Inferior parietal cortex (tissue), 1 donor: Measurements from ENCODE around the gene EIF3D.

Experiments
- DNase-seq: peaks from one replicate; pipeline ENCODE4 v3.0.0-alpha.2; 2016; ENCODE audit errors: extremely low spot score

EIF3D gene, protein sequence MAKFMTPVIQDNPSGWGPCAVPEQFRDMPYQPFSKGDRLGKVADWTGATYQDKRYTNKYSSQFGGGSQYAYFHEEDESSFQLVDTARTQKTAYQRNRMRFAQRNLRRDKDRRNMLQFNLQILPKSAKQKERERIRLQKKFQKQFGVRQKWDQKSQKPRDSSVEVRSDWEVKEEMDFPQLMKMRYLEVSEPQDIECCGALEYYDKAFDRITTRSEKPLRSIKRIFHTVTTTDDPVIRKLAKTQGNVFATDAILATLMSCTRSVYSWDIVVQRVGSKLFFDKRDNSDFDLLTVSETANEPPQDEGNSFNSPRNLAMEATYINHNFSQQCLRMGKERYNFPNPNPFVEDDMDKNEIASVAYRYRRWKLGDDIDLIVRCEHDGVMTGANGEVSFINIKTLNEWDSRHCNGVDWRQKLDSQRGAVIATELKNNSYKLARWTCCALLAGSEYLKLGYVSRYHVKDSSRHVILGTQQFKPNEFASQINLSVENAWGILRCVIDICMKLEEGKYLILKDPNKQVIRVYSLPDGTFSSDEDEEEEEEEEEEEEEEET

DNA sequence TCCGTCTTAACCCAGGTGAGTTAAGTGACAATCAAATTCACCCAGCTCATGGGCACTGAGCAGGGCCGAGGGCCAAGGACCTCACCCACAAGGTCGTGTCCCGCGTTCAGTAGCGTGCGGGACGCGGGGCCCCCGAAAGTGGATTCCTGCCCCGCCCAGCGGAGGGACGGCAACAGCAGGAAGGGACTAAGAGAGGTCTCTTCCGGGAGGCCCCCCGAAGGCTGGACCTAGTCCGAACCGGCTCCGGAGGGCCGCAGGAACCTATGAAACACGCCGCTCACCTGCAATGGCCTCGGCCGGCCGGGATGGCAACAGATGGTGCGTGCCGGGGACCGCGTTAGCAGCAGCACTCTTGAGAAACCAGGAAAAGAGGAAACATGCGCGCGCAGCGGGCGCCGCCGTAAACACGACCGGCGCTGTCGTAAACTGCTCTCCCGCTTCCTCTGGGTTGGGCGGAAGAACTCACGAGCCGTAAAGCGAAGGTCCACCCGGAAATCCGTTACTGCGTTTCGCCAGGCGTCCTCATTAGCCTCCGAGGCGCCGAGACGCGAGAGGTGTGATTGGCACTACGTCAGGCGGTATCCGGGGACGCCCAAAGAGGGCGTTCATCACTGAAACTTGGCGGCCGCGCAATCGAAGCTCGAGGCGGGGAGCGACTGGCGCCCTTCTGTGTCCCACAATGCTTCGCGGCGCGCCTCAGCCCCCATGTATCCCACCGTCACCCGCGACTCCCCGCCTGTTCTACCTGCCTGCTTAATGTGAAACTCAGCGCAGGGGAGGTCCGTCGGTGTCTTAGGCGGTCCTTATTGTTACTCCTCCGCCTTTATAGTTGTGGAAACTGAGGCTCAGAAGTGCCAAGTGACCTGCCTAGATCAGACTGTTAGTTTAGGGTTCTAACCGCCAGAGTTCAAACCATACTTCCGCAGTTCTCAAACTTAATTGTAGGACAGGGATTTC is at the start of gene EIF3D:
Gene EIF3D, minus strand, starts transcription at position 372 of the 957 bp plus-strand sequence. CDS start 3,045 bp downstream, outside the sequence.
- DNase-seq, result peak; percentile 99

DNA sequence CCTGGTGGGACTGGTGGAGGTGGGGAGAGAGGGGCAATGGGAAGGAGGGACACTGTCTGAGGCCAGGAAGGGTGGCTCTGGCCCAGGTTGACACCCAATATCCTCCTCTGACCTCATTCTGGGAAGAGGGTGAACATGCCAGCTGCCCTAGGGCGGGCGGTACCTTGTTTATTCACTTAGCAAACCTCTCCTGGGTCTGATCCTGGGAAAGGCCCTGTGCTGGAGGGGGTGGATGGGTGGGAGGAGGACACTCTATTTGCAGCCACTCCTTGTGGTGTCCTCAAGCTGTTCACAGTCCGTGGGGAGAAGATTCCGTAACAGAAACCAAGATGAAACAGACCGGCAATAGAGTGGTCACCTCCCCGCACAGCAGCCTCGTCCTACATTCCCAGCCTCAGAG is 49.7 kb upstream of the EIF3D start:
- no peak for DNase-seq

DNA sequence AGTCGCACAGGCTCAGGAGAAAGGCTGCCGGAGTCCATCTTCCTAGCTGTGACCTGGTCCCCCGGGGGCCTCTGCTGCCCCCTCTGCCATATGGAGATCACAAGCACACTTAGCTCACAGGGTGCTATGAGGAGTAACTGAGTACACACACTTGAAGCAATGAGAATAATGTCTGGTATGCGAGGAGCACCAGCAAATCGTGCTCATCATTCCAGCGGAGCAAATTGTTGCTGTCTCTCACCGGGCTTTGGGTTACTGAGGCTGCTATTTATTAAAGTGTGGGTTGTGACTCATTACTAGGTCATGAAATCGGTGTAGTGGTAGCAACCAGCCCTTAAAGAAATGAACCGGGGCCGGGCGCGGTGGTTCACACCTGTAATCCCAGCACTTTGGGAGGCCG is 48.1 kb upstream of the EIF3D start:
- no peak for DNase-seq

DNA sequence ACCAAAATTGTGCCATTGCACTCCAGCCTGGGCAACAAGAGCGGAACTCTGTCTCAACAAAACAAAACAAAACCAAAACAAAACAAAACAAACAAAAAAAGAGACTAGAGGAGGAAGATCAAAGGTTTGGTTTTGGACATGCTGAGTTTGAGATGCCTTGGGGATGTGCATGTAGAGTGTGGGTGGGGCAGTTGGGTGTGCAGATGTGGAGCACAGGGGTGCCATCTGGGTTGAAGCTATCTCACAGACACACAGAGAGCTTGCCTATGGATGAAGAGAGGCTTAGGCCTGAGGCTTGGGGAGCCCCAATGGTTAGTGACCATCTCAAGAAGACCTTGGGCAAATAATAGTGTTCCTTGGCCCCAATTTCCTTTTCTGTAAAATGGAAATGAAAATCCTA is 45.8 kb upstream of the EIF3D start:
- DNase-seq, result no peak

DNA sequence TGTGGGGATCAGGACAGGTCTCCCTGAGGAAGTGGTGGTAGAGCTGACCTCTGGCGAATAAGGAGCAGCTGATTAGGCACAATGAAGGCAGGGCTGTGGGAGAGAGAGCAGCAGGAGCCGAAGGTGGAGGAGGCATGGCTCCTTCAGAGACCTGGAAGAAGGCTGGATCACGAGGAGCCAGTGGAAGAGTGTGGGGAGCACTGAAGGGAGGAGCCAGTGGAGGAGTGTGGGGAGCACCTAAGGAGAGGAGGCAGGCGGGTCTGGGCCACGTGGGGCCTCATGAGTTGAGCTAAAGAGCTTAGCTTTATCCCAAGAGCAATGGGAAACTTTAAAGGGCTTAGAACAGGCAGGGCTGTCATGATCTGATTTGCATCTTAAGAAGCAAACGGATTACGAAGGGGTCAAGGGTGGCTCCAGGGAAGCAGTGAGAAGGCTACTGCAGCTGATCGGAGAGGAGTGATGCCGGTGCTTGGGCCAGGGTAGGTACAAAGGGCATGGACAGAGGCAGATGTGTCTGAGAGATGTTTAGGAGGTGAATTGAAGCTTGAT is 44.9 kb upstream of the EIF3D start:
- DNase-seq, result no peak

DNA sequence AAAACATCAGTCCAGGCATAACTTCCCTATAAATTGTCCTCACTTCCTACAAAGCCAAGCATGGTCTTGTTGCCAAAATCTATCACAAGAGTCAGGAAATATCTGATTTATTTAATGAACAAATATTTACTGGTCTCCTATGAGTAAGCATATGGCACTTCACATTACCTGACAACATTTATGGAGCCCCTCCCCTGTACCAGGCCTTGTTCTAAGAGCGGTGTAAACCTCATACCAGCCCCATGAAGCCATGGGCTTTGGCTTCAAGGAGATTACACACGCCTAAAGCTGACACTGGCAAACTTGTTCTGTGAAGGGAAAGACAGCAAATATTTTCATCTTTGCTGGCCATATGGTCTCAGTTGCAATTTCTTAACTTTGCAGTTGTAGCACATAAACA is 43.0 kb upstream of the EIF3D start:
- no peak for DNase-seq

DNA sequence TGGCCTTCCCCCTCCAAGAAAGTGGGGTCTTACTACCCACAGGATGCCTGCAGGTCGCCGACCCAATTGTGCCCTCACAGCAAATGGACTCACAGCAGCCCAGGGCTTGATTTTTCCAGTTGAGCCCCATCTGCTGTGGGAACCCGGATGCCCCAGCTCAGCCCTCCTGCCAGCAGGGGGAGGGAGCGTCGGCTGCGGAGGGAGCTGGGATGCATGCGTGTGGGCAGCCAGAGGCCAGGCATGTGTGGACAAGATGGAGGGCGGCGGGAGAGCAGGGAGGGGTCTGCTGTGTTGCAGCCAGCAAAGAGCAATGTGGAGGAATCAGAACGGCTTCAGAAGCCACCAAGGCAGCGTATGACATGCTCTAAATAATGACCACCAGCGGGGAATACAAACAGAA is 41.0 kb upstream of the EIF3D start:
- DNase-seq, result no peak

DNA sequence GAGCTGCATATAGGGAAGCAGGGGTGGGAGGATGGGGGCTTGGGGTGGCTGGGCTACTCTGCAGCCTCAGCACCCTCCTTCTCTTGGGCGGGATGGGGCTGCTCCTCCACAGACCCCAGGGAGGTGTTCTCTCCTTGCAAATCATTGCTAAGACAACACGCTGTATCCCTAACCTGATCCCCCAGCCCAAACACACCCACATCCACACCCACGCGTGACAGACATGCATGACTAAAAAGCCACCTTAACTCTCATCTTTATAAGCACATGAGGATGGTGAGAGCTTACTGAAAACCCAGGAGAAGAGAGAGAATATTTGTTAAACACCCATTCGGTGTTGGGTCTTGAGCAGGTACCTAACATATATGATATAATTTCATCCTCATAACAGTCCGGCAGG is 39.9 kb upstream of the EIF3D start:
- no peak for DNase-seq

DNA sequence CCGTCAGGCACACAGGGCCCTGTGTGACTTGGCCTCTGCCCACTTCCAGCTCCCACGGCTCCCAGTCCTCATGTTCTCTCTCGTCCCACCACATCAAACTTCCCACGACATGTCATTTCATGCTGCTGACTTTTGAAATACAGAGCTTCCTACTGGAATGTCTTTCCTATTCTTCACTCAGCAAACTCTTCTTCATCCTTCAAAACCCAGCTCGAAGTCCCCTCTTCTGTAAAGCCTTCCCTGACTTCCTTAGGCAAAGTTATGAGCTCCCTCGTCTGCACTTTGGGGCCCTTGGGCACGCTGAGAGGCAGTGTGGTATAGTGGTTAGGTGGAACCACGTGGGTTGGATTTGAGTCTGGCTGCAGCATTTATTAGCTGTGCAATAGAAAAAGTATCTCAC is 37.8 kb upstream of the EIF3D start:
- no peak for DNase-seq

DNA sequence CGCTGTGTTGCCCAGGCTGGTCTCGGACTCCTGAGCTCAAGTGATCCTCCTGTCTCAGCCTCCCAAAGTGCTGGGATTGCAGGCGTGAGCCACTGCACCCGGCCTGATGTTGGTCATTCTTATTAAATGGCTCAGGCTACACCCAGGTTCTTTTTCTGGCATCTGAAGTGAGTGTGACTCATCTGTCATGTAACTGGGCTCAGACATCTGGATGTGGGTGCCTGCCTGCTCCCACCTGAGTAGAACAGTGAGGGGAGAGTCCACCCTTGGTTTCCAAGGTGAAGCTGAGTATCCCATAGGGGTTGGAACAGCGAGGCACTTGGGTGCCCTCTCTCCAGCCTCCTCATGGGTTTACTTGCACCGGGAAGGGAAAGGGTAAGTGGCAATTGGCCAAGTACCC is 36.7 kb upstream of the EIF3D start:
- DNase-seq, result no peak

DNA sequence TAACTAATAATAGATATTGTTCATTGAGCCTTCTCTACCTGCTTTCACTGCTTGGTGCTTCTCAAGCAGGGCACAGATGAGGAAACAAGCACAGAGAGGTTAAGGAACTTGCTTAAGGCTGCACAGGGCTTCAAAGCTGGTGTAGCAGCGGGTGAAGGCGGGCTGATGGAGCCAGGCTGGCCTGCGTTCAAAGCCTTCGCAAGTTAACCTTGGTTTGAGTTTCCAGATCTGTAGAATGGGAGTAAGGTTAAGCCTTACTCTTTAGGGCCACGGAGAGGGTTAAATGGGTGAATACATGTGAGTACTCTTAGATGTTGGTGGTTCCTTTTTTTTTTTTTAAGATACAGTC is 36.2 kb upstream of the EIF3D start:
- no peak for DNase-seq

DNA sequence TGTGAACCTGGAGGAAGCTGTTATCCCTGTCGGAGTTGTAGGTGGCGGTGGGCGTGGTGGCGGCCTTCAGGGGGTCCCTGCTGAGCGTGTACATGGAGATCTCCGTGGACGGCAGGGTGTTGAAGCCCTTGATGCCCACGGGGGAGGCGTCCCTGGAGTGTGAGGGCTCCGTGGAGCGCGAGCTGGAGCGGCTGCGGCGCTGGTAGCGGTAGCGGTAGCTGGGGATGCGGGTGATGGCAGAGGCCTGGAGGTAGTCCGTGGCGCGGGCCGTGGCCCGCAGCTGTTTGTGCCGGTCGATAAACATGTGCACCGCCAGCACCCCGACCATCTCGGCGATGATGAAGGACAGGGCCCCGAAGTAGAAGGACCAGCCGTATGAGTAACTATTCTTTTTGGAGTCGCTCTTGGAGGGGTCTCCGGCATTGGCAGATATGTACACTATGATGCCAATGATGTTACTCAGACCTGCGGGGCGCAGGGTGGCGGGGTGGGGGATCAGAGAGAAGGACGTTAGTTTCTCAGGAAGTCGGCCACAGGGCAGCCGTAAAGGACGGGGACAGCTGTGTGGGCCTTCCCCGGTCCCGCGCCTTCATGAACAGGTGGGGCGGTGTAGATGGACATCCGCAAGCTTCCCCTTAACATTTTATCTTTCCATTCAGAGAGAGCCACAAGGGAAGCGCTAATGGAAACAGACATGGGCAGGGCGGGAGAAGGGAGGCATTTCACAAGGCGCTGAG is 35.6 kb upstream of the EIF3D start:
- DNase-seq, result no peak

DNA sequence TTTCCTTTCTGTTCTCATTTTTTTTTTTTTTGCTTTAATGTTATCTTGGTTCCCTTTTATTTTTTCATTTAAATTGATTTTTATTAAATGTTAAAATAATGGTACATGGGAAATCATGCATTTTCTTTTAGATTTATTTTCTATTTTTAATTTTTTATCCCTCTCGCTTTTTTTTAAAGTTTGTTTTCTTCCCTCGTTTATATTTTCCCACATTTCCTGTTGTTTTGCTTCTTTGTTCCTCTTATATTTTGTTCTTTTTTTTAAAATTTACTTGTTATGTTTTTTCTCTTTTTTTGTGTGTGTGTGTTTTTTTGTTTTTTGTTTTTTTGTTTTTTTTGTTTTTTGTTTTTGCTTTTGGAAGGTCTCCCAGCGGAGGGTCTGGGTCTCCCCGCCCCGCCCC is 34.9 kb upstream of the EIF3D start:
- no peak for DNase-seq

DNA sequence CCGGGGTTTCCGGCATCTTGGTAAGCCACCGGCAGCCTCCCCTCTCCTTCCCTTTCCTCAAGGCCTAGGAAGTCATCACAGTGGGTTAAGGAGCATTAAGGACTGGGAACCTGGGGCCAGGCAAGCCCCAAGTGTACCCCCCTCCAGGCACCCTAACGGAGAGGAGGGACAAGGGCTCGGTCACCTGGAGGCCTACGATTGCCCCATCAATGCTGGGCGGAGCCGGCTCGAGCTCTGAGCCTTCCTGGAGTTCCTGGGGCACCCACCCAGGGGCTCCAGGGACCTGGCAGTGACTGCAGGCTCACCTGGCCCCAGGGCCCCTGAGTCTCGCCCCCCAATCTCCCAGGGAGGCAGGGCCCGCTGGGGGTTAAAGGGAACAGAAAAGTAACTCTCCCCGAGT is 34.5 kb upstream of the EIF3D start:
- DNase-seq, result no peak

DNA sequence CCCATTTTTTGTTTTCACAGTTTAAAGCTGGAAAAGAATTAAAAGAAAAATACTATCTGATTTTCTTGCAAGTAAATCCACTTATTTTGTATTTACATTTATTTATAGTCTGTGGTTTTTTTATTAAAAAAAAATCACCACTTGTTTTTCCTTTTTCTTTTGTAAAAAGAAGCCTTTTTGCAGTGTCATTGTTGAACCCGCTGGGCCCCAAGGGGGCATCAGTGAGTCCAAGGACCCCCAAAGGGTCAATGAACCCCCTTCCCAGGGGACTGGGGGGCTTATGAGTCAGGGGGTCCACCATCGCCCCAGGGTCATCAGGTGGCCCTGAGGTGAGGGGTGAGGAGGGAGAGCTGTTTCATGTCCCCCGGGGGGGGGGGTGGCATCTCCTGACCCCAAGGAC is 34.0 kb upstream of the EIF3D start:
- no peak for DNase-seq

DNA sequence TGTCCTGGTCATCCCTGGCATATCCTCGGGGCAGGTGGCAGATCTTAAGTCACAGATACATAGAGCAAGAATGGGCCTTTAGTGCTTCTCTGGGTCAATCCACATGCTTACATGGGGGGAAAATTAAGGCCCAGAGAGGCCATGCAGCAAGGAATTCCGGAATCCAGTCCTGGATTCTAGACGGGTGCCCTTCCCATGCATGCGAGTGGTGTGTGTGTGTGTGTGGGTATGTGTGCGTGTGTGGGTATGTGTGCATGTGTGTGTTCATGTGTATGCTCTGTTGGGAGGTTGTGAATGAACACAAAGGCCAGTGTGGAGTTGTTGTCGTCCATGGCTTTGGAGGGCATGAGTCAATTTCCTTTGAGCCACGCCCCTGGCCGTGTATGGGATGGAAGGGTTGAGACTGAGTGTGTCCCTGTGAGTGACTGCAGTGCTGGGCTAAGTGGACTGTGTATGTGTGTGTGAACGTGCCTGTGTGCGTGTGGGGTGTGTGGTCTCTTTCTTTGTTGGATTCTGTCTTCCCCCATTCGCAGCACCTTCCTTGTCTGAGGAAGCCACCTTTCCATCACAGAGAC is 33.4 kb upstream of the EIF3D start:
- DNase-seq, result no peak

DNA sequence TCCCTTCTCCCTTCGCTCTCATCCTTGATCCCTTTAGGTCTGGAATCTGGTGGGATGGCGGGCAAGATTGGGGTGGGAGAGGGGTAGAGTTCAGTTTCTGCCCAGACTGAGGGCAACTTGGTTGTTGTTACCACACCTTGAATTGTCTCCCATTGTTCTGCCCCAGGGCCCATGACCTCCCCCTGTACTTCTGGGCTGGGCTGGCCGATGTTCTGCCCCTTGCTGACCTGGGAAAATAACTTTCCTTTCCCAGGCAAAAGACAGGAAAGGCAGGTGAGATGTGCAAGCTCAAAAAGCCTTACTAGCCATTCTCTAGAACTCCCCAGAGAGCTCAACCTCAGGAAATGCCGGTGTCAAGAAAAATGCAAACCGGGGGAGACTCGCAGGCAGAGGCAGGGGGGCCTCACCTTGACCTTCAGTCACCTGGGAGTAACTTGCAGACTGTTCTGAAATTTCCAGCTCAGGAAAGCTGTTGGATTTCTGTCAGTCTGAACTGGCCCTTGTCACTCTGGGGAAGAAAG is 32.4 kb upstream of the EIF3D start:
- DNase-seq, result no peak

DNA sequence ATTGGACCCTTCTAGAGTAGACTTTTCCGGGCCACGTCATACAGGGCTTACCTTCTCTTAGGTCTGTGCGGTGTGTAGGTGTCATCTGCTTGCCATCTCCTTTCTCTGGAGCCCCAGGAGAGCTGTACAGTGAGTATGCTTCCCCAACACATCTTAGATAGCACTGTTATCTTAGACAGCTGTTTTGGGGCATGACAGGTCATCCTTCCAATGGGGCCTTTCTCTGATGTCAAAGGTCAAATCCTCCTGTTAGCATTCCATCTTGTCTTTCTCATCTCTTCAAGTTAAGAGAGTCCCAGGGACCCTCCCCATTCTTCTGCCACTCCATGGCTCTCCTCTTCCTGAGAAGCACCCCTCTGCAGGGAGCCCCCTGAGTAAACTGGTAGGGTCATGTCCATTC is 31.0 kb upstream of the EIF3D start:
- DNase-seq, result no peak

DNA sequence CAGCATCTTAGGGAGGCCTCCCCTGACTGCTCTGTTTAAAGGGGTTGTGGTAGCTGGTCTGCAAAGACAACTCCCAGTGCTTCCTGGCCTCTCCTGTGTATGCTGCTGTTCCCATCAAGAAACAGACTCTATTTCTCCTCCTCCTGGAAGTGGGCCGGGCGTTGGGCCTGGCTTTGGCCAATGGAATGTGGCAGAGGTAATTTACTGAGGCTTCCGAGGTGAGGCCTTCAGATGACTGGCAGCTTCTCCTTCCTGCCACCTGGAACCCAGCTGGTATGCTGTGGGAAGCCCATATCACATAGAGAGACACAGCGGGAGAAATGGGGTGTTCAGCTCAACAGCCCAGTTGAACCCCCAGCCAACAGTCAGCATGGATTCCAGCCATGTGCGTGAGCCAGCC is 25.1 kb upstream of the EIF3D start:
- no peak for DNase-seq

DNA sequence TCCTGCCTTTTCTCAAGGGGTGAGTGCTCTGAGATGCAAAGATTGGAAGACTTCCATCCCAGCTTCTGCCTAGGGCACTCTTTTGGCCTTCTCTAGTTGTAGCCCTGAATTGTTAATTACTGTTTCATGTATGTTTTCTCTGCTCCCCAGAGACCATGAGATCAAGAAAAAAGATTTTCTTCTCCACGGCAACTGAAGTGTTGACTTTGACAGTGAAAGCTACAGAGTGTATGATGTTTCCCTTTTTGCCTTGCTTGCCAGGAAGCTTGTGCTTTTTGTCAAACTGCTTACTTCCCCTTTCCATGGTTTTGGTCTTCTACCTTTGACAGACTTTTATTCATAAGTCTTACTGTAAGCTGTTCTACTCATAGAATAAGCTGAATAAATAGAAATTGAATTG is 23.3 kb upstream of the EIF3D start:
- no peak for DNase-seq
